Upper lobe of left lung (tissue), 4 donors: ENCODE results near the gene MCF2L.

Experiments used
- POLR2A ChIP-seq, 4 donors: fragments of 450-650 bp; IDR thresholded peaks; one replicate each; pipeline ENCODE4 v1.5.1; 2016 to 2017; ENCODE audit warnings: antibody characterized with exemption in 4 of 4, mild to moderate bottlenecking in 2 of 4
- POLR2AphosphoS5 ChIP-seq, 2 donors: sonication (generic); formaldehyde crosslinking; IDR thresholded peaks; one replicate each; pipeline ENCODE4 v1.5.1; 2017; ENCODE audit warnings: antibody characterized with exemption in 2 of 2
- TF ChIP-seq, protein P1 (sequence below), 6 experiments: fragments of 450-650 bp in 4 of 6; fragments of 200-600 bp in 2 of 6; sonication (generic) in 2 of 6; IDR thresholded peaks; one replicate each; pipeline ENCODE4 v1.5.1; 2016 to 2019; ENCODE audit warnings: antibody characterized with exemption in 6 of 6

DNA sequence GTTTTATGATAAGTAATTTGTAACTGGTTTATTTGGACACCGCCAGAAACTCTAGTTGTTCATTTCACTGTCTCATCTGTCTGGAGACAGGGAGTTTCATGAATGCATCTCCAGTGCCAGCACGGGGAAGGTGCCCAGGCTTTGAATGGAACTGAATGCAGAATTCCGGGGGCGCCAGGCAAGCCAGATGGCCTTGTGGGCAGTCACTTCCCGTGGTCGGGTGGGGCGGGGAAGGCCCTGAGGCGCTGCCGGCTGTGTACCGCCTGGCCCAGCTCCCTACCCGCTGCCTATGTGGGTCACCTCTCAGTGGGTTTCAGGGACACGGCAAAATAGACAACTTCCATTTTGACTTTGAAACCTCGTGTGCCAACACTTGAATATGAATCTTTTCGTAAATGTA lies 28.8 kb upstream of the MCF2L start:
- TF ChIP-seq, protein P1, sequence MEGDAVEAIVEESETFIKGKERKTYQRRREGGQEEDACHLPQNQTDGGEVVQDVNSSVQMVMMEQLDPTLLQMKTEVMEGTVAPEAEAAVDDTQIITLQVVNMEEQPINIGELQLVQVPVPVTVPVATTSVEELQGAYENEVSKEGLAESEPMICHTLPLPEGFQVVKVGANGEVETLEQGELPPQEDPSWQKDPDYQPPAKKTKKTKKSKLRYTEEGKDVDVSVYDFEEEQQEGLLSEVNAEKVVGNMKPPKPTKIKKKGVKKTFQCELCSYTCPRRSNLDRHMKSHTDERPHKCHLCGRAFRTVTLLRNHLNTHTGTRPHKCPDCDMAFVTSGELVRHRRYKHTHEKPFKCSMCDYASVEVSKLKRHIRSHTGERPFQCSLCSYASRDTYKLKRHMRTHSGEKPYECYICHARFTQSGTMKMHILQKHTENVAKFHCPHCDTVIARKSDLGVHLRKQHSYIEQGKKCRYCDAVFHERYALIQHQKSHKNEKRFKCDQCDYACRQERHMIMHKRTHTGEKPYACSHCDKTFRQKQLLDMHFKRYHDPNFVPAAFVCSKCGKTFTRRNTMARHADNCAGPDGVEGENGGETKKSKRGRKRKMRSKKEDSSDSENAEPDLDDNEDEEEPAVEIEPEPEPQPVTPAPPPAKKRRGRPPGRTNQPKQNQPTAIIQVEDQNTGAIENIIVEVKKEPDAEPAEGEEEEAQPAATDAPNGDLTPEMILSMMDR (IDR thresholded peaks at IDR 0.05) = no peak
- TF ChIP-seq POLR2AphosphoS5 (IDR thresholded peaks at IDR 0.05) = no peak
- no peak for TF ChIP-seq POLR2A (IDR thresholded peaks at IDR 0.05)
